ENCODE measurements around the gene SPIRE2.
"Not testable (repeated sequence)": the region's sequence is repeated elsewhere in the genome, so short reads cannot be mapped to it uniquely, and the experiment has no call there.

SPIRE2 gene

DNA sequence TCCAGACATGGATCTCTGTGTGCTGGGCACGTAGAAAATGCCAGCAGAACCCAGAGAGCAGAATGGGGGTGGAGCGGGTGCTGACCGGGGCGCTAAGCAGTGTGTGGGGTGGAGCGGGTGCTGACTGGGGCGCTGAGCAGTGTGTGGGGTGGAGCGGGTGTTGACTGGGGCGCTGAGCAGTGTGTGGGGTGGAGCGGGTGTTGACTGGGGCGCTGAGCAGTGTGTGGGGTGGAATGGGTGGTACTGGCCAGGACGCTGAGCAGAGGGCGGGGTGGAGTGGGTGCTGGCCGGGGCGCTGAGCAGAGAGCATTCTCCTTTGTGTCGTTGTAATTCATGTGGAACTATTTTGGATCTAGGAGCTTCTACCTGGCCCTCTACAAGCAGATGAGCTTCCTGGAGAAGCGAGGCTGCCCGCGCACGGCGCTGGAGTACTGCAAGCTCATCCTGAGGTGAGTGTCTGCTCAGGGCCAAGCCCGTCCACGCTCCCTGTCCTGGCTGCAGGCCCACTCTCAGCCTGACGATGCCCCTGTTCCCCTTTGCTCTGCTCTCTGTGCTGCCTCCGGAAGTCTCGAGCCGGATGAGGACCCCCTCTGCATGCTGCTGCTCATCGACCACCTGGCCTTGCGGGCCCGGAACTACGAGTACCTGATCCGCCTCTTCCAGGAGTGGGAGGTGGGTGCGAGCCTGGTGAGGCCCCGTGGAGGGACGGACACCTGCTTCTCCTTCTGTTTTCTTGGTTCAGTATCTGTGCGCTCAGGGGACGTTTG is 70.1 kb downstream of the SPIRE2 start:
- DNase-seq (ENCODE audit: low read depth), result no peak

DNA sequence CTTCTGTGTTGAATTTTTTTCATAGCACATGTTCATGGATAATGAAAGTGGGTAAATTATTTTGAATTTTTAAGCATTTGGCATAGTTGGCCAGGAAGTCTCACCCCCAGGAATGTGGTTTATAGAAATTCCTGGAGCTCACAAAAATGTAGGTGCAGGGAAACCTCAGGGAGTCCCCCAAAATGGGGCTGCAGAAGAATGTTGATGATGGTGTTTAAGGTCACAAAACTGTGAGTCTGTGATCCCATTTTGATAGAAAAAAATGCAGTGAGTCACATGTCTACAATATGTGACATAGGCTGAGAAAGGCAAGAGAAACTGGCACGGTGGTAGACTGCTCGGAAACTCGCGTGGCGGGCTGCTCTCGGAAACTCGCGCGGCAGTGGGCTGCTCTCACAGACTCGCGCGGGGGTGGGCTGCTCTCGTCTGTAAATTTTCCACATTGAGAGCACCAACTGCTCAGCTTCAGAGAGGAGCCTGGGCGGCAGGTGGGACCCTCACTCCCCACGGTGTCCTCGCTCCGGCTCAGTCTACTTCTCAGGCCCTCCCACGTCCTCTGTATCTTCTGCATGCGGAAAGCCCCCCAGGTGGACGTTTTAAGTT is 71.7 kb downstream of the SPIRE2 start:
- DNase-seq (ENCODE audit: low read depth), result no peak

DNA sequence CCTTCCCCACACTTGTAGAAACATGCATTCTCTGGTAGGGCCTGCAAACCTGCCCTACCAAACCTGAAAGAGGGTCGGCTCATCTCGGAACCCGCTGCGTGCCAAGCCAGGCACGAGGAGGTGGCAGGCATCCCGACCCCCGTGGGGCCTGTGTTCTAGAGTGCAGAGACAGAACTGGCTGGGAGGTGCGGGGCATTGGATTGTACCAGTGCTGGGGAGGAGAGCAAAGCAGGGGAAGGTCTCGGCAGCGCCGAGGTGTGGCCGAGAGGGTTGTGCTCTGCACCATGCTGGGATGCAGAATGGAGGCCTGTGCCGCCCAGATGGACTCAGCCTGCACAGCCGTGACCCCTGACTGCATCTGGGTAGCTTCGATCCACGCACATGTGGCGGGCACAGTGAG is 72.6 kb downstream of the SPIRE2 start:
- DNase-seq (ENCODE audit: low read depth), result no peak

DNA sequence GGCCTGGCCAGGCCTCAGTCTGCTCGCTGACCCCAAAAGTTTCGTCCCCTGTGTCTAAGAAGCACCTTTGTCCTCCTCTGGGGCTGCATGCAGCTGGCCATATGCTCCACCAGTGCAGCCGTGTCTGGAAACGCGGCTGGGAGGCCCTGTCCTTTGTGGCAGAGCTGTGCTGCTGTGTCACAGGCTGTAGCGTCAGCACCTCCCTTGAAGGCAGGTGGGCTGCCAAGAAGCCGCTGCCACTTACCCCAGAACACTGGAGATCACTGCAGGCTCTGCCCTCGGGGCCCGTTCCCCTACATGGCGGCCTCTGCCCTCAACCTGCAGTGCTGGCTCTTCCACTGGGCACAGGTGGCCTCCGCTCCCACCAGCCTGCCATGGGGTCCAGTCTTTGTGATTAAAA is 74.7 kb downstream of the SPIRE2 start:
- DNase-seq (ENCODE audit: low read depth), result no peak

DNA sequence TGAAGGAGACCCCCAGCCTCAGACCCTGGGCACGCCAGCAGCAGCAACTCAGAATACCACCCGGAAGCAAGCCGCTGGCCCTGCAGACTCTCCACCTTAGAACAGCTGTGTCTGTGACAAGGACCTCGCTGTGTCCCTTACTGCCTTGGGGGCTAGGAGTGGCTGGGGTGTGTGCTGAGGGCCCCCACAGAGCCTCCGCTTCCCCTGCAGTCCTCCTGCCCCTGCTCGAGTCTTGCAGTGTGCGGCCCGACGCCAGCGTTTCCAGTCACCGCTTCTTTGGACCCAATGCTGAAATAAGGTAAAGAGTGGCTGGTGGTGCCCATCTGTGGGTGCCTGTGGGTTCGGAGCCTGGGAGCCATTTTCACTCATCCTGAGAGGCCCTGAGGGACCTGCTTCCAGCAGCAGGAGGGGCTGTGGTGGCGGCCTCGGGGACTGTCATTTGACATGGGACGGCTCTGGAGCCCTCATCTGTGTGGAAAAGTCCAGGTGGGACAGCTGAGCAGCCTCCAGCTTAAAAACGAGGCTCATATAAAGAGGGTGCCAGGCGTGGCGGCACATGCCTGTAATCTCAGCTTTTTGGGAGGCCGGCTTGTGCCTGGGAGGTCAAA is 75.7 kb downstream of the SPIRE2 start:
- no peak for DNase-seq (ENCODE audit: low read depth)

DNA sequence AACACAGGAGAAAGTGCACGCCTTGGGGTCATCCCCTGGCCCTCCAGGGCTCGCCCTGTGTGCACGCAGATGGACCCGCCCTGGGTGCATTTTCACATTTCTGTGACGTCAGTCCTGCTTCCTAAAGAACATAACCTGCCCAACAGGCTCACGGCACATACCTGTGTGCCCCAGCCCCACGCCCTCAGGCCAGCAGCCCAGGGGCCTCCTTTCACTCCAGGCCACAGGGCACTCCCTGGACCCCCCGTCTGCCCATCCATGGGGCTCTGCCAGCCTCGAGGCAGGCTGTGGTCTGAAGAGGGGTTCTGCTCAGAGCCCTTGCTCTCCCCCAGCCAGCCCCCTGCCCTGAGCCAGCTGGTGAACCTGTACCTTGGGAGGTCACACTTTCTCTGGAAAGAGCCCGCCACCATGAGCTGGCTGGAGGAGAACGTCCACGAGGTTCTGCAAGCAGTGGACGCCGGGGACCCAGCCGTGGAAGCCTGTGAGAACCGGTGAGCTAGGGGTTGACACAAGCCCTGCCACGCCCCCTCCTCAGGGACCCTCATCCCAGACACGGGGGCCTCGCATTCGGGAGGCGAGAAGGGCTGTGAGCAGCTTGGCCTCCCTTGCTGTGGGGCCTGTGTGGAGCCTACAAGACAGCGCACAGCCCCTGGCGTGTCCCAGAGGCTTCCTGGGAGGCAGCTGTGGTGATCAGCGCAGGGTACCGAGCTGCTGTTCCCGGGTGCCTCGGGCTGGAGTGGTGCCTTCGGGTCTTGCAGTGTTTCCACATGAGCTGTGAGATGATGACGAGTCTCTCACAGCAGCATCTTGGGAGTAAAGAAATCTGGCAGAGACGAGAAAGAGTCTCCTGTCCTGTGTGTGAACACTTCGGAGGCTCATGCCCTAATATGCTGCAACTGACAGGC is 76.6 kb downstream of the SPIRE2 start:
- no peak for DNase-seq (ENCODE audit: low read depth)

- no peak for DNase-seq (ENCODE audit: low read depth)
Measured at GRCh38 chr16:89905511-89906139, 77.3 kb downstream of the SPIRE2 start.

DNA sequence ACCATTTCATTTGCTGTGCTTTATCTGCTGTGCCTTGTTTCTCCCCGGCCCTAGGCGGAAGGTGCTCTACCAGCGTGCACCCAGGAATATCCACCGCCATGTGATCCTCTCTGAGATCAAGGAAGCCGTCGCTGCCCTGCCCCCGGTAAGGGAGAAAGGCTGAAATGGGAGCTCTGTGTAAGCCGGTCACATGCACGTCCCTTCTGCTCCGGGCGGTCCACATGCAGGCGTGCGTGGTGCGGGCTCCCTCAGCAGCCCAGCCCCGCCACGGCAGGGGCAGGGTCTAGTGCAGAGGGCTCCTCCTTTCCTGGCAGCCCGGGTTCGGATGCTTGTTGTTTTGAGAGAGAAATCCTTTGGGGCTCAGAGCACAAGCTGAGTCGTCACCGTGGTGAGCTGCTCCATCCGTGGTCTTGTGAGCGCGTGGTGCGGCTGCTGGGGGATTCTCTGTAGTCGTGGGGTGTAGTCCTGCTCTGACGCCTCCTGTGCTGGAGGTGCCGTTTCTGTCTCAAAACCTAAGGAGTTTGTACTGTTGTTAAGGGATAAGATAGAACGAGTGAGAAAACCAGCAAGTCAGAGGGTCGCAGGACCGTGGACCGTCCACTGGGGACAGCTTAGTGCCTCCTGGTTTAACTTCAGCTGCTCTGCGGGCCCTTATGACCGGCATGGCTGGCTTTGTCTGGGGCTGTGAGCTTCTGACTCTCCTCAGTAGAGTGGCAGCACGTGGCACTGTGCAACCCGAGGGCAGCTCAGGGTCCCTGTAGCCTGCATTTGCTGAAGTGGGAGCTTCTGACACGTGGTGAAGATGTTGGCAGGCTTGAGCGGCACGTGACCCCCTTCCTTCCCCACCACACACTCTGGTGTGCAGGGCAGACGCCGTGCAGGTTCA is 78.1 kb downstream of the SPIRE2 start:
- no peak for DNase-seq (ENCODE audit: low read depth)

- no peak for DNase-seq (ENCODE audit: low read depth)
Measured at GRCh38 chr16:89907055-89907814, 79.0 kb downstream of the SPIRE2 start.

- DNase-seq (ENCODE audit: low read depth), result no peak
Measured at GRCh38 chr16:89908236-89908635, 80.0 kb downstream of the SPIRE2 start.

DNA sequence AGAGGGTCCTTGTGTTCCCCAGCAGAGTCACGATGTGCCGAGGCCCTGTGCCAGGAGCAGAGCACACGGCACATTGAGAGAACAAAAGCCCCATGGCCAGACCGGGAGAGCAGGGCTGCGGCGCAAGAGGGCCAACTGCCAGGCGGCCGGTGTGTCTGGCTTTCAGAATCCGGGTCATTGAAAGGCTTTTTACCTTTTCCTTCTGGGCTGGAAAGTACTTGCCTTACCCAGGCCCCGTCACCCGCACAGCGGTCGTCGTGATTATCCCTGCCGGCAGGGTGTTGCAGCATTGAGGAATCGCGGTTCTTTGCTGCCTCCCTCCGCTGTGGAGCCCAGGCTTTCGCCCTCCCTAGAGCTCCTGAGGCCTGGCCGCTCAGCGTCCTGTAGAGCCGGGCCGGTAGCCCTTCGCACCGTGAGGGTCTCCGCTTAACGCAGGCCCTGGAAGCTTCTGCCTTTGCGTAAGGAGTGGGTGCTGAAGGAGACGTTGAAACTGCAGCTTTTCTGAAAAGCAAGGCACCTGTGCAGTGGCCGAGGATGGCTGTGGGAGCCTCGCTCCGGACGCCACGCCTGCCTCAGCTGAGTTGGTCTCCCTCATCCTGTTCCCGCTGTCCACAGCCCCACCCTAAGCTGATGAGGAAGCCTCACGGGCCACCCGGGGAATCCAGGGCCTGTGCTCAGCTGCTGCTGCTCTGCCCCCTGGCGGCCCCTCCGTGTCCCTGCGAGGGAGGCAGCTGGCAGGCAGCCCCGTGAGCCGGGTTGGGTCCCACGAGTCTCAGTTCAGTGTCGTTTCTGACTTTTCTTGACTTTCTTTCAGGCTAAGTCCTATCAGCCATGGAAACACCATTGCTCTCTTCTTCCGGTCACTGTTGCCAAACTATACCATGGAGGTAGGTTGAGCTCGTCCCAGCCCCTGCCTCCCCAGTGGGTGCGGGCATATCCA is 81.8 kb downstream of the SPIRE2 start:
- DNase-seq (ENCODE audit: low read depth), result peak; percentile 52

- no peak for DNase-seq (ENCODE audit: low read depth)
Measured at GRCh38 chr16:89910717-89911354, 82.6 kb downstream of the SPIRE2 start.

DNA sequence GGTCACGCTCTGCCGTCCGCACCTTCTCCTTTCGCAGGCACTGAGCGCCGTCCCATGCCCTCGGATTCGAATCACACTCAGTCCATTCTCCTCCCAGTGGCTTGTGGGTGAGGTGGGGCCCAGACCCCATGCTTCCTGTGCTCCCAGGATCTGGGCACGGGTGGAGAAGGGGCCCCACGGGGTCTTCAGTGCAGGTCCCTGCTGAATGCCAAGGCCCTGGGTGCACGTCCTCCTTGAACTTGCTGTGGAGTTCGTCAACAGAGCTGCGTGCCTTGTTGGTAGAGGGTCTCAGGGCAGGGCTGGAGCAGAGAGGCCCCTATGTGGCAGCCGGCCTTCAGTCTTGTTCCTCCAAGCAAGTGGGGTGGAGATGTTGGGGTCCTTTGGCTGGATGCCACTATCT is 83.1 kb downstream of the SPIRE2 start:
- DNase-seq (ENCODE audit: low read depth), result no peak

- DNase-seq (ENCODE audit: low read depth), result no peak
Measured at GRCh38 chr16:89912143-89912542, 83.9 kb downstream of the SPIRE2 start.

GRCh38 chr16:89912627-89913026 is 84.4 kb downstream of the SPIRE2 start:
- no peak for DNase-seq (ENCODE audit: low read depth)

DNA sequence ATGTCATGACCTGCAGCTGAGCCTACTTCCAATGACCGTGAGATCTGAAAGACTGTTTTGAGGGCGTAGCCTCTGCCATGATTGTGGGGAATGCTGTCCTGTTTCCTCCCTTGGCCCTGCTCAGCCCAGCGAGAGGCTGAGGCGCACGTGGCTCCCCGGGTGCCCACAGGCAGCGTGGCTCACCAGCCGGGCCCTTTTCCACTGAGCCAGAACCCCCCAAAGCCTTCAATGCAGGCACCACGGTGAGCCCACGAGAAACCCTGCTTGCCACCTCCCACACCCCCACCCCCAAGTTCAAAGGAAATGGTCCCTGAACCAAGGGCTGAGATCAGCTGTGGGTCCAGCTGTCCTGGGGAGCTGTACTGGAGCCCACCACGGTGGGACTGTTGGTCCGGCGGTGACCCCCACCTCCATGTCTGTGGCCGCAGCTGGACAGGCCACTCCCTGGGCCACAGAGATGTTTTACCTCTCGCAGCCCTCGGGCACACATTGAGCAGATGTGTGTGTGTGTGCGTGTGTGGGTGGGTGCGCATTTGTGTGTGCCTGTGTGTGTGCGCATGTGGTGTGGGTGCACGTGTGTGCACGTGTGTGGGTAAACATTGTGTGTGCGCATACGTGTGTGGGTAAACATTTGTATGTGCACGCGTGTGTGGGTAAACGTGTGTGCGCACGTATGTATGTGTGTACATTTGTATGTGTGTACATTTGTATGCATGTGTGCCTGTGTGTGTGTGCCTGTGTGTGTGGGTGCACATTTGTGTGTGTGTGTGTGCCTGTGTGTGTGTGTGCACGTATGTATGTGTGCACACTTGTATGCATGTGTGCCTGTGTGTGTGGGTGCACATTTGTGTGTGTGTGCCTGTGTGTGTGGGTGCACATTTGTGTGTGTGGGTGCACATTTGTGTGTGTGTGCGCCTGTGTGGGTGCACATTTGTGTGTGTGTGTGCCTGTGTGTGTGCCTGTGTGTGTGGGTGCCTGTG is 85.4 kb downstream of the SPIRE2 start:
- DNase-seq (ENCODE audit: low read depth), result no peak

- DNase-seq (ENCODE audit: low read depth), result not testable (repeated sequence)
Measured at GRCh38 chr16:89914642-89915285, 86.5 kb downstream of the SPIRE2 start.

All from activated T-helper 1 cell treated with Interleukin-2 at 50 U/mL for 16 hours (primary cell).